Panc1 (cell line): ENCODE results near the gene ADTRP. TPM values are rescaled to one million over a fixed set of nuclear protein-coding genes. Genes with fewer than 3 reads are reported as not detected.

Experiments used
- ATAC-seq: fragments of 200-7000 bp; cut with Tn5 transposase; 2 replicates; pipeline ENCODE4 v1.9.1; 2020; ENCODE audit warnings: mild to moderate bottlenecking, moderate library complexity
- BruUV-seq: library from RNA; stranded (reverse); fragments of 400-500 nt; replicated peaks from 2 replicates; lab custom pipeline; 2021; lab: Mats Ljungman, UMichigan
- CTCF ChIA-PET: fragments of 300-600 bp; sonication (Branson Sonifier 250); formaldehyde crosslinking; loops from one replicate; lab custom pipeline; 2022; ENCODE audit warnings: antibody characterized with exemption; lab: Charles Lee
- POLR2A ChIA-PET: fragments of 300-600 bp; sonication (Branson Sonifier 250); formaldehyde crosslinking; loops from one replicate; lab custom pipeline; 2022; ENCODE audit warnings: antibody characterized with exemption; lab: Charles Lee
- DNase-seq: peaks from one replicate; pipeline ENCODE4 v3.0.0-alpha.2; 2010; ENCODE audit warnings: low read depth, low spot score
- H3K27ac ChIP-seq: 2 replicates; pipeline ENCODE4 v1.5.1; 2011; ENCODE audit warnings: mild to moderate bottlenecking, low read length, inconsistent platforms
- H3K27me3 ChIP-seq: fragments of 200-500 bp; sonication (Bioruptor generic); 2 replicates; pipeline ENCODE4 v1.6.0; 2014; ENCODE audit warnings: low read length, inconsistent platforms; ENCODE audit not compliant: control insufficient read depth, insufficient read depth
- H3K36me3 ChIP-seq: fragments of 200-500 bp; sonication (Bioruptor generic); 2 replicates; pipeline ENCODE4 v1.5.1; 2014; ENCODE audit warnings: inconsistent platforms, mild to moderate bottlenecking, low read length, moderate library complexity; ENCODE audit not compliant: control insufficient read depth, insufficient read depth
- H3K4me1 ChIP-seq: 2 replicates; pipeline ENCODE4 v1.5.1; 2011; ENCODE audit warnings: inconsistent platforms, mild to moderate bottlenecking, low read length, moderate library complexity; ENCODE audit not compliant: control insufficient read depth, insufficient read depth
- H3K4me3 ChIP-seq, 2 experiments: 2 replicates each; pipeline ENCODE4 v1.5.1; 2011 to 2012; ENCODE audit warnings: low read depth in 2 of 2, low read length in 2 of 2, mild to moderate bottlenecking in 2 of 2, inconsistent platforms in 1 of 2, moderate library complexity in 1 of 2
- H3K9me3 ChIP-seq: fragments of 200-500 bp; sonication (Bioruptor generic); 2 replicates; pipeline ENCODE4 v1.5.1; 2014; ENCODE audit warnings: low read depth, mild to moderate bottlenecking, inconsistent platforms, low read length, moderate library complexity; ENCODE audit not compliant: control insufficient read depth, insufficient read depth
- POLR2AphosphoS5 ChIP-seq: IDR thresholded peaks from 2 replicates; pipeline ENCODE4 v1.6.1; 2012; ENCODE audit warnings: mild to moderate bottlenecking, low read depth, low read length, moderate library complexity
- SIN3A ChIP-seq: IDR thresholded peaks from 2 replicates; pipeline ENCODE4 v1.6.1; 2012; ENCODE audit warnings: low read depth, mild to moderate bottlenecking, low read length, moderate library complexity, borderline replicate concordance; ENCODE audit not compliant: insufficient read depth
- TCF7L2 ChIP-seq: IDR thresholded peaks from 2 replicates; pipeline ENCODE4 v1.6.1; 2011; ENCODE audit warnings: mild to moderate bottlenecking, low read depth, low read length, inconsistent platforms
- in situ Hi-C: cut with HindIII; loops from 2 replicates; pipeline ENCODE4 v1.10.0; 2016; ENCODE audit warnings: low sequenced_read_pairs, low pct_unique_long_range_greater_than_20kb
- intact Hi-C: fragments of 100-400 bp; cut with micrococcal nuclease; formaldehyde crosslinking; loops from one replicate; pipeline ENCODE4 v1.10.0; 2022; ENCODE audit not compliant: unreplicated experiment
- total RNA-seq: library from RNA; stranded (reverse); gene quantifications from one replicate; pipeline ENCODE4 v1.2.1, GENCODE V29; 2021; ENCODE audit not compliant: unreplicated experiment
- TF ChIP-seq, protein P1 (sequence below), 2 experiments: IDR thresholded peaks; 2 replicates each; pipeline ENCODE4 v1.6.1; 2011 to 2012; ENCODE audit warnings: low read depth in 2 of 2, control low read depth in 1 of 2, low read length in 1 of 2, mild to moderate bottlenecking in 1 of 2, moderate library complexity in 1 of 2; ENCODE audit not compliant: insufficient read depth in 1 of 2
- TF ChIP-seq, protein P2 (sequence below): fragments of 450-650 bp; IDR thresholded peaks from 2 replicates; pipeline ENCODE4 v1.5.1; 2017; ENCODE audit warnings: mild to moderate bottlenecking

The ADTRP gene
- total RNA-seq, 1 experiment from 2014 or later: not detected

DNA sequence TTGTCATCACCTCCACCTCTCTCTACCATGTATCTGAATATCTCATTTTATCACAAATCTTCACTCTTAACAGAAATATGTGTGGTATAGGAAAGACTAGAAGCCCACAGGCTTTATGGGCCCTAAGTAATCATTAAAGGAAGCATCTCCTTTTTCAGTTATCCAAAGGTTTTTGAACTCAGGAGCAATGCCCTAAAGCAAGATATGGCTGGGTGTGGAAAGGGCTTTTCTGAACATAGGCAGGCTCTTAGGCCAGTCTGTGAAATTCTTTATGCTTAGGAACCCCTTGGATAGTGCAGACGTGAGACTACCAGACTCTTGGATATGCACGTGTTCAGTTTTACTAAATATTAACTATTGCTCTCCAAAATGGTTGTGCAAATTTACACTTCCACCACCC is 99.5 kb downstream of the ADTRP start:
- CTCF ChIA-PET: no interaction called here
- TF ChIP-seq, protein P1, sequence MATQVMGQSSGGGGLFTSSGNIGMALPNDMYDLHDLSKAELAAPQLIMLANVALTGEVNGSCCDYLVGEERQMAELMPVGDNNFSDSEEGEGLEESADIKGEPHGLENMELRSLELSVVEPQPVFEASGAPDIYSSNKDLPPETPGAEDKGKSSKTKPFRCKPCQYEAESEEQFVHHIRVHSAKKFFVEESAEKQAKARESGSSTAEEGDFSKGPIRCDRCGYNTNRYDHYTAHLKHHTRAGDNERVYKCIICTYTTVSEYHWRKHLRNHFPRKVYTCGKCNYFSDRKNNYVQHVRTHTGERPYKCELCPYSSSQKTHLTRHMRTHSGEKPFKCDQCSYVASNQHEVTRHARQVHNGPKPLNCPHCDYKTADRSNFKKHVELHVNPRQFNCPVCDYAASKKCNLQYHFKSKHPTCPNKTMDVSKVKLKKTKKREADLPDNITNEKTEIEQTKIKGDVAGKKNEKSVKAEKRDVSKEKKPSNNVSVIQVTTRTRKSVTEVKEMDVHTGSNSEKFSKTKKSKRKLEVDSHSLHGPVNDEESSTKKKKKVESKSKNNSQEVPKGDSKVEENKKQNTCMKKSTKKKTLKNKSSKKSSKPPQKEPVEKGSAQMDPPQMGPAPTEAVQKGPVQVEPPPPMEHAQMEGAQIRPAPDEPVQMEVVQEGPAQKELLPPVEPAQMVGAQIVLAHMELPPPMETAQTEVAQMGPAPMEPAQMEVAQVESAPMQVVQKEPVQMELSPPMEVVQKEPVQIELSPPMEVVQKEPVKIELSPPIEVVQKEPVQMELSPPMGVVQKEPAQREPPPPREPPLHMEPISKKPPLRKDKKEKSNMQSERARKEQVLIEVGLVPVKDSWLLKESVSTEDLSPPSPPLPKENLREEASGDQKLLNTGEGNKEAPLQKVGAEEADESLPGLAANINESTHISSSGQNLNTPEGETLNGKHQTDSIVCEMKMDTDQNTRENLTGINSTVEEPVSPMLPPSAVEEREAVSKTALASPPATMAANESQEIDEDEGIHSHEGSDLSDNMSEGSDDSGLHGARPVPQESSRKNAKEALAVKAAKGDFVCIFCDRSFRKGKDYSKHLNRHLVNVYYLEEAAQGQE (IDR thresholded peaks at IDR 0.05; ENCODE audit: insufficient read depth in 1 of 2, low read depth in 2 of 2, low read length in 1 of 2): no peak
- TF ChIP-seq, protein P2, sequence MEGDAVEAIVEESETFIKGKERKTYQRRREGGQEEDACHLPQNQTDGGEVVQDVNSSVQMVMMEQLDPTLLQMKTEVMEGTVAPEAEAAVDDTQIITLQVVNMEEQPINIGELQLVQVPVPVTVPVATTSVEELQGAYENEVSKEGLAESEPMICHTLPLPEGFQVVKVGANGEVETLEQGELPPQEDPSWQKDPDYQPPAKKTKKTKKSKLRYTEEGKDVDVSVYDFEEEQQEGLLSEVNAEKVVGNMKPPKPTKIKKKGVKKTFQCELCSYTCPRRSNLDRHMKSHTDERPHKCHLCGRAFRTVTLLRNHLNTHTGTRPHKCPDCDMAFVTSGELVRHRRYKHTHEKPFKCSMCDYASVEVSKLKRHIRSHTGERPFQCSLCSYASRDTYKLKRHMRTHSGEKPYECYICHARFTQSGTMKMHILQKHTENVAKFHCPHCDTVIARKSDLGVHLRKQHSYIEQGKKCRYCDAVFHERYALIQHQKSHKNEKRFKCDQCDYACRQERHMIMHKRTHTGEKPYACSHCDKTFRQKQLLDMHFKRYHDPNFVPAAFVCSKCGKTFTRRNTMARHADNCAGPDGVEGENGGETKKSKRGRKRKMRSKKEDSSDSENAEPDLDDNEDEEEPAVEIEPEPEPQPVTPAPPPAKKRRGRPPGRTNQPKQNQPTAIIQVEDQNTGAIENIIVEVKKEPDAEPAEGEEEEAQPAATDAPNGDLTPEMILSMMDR: no peak
- TF ChIP-seq POLR2AphosphoS5 (no peak), SIN3A (no peak), TCF7L2 (no peak)
- DNase-seq: no peak
- Histone ChIP-seq H3K4me3 (no peak overlapping the region), H3K36me3 (no peaks in the 10 kb centered on the region), H3K4me1 (no peaks in the 10 kb centered on the region), H3K9me3 (peaks cover 6% of the 10 kb centered on the region; the same call in 1 of the 2 replicates), H3K27ac (no peak overlapping the region), H3K27me3 (no peaks in the 10 kb centered on the region)
- POLR2A ChIA-PET: no interaction called here
- in situ Hi-C loops: no loop called here
- ATAC-seq: no peak
- no TSS peak for BruUV-seq
- intact Hi-C loops: no loop called here

- no TSS peak for BruUV-seq
- TF ChIP-seq SIN3A (no peak), TCF7L2 (no peak), POLR2AphosphoS5 (no peak)
- TF ChIP-seq, protein P2: no peak
- TF ChIP-seq, protein P1 (IDR thresholded peaks at IDR 0.05; ENCODE audit: insufficient read depth in 1 of 2, low read depth in 2 of 2, low read length in 1 of 2): no peak
- Histone ChIP-seq H3K36me3 (no peaks in the 10 kb centered on the region; the same call in 1 of the 2 replicates), H3K4me3 (no peak overlapping the region), H3K9me3 (peaks cover 6% of the 10 kb centered on the region; the same call in 1 of the 2 replicates), H3K27me3 (no peaks in the 10 kb centered on the region), H3K27ac (no peak overlapping the region), H3K4me1 (no peaks in the 10 kb centered on the region)
- intact Hi-C loops: no loop called here
- ChIA-PET CTCF (no interaction called here), POLR2A (no interaction called here)
- ATAC-seq (no peak), DNase-seq (no peak)
- in situ Hi-C loops: no loop called here
These were observed 103.0 kb downstream of the ADTRP start for GRCh38 chr6:11675601-11676000.
